H1 (cell line): ENCODE data around the gene ECE2. TPM values are rescaled to one million over a fixed set of nuclear protein-coding genes. Genes with fewer than 3 reads are reported as not detected.

Experiments used
- CTCF ChIA-PET: fragments of 300-600 bp; sonication (Branson Sonifier 250); formaldehyde crosslinking; loops from one replicate; lab custom pipeline; 2021; ENCODE audit not compliant: partially characterized antibody; lab: Charles Lee
- POLR2A ChIA-PET: fragments of 300-600 bp; sonication (Branson Sonifier 250); formaldehyde crosslinking; loops from one replicate; lab custom pipeline; 2021; ENCODE audit warnings: inconsistent platforms; ENCODE audit not compliant: partially characterized antibody; lab: Charles Lee
- DNase-seq, 2 experiments: peaks; one replicate each; pipeline versions ENCODE4 v3.0.0 to v3.0.0-alpha.2; 2010 to 2022; ENCODE audit warnings: low spot score in 2 of 2, low read depth in 1 of 2, mixed read lengths in 1 of 2
- FAIRE-seq: peaks from 2 replicates; lab custom pipeline; 2011; peaks lifted over from hg19 to GRCh38; lab: Jason Lieb, UNC
- H2AFZ ChIP-seq: 2 replicates; pipeline ENCODE4 v1.8.1; 2012; ENCODE audit warnings: low read length, inconsistent platforms
- H2AK5ac ChIP-seq: 2 replicates; pipeline ENCODE4 v1.6.1; 2013; ENCODE audit warnings: low read depth, low read length
- H2BK120ac ChIP-seq: replicated peaks from 2 replicates; pipeline ENCODE3; 2013; ENCODE audit warnings: low read depth, low read length, inconsistent platforms
- H2BK12ac ChIP-seq: 2 replicates; pipeline ENCODE4 v1.6.1; 2013; ENCODE audit warnings: low read depth, low read length
- H2BK15ac ChIP-seq: 2 replicates; pipeline ENCODE4 v1.6.1; 2013; ENCODE audit warnings: low read length
- H2BK20ac ChIP-seq: 2 replicates; pipeline ENCODE4 v1.6.1; 2013; ENCODE audit warnings: low read length
- H2BK5ac ChIP-seq: 2 replicates; pipeline ENCODE4 v1.6.1; 2013; ENCODE audit warnings: low read depth, low read length
- H3K14ac ChIP-seq: 2 replicates; pipeline ENCODE4 v1.6.1; 2013; ENCODE audit warnings: inconsistent platforms; ENCODE audit not compliant: insufficient read length
- H3K18ac ChIP-seq: 2 replicates; pipeline ENCODE4 v1.6.1; 2013; ENCODE audit warnings: low read length; ENCODE audit errors: extremely low read depth
- H3K23ac ChIP-seq: 2 replicates; pipeline ENCODE4 v1.6.1; 2013; ENCODE audit warnings: inconsistent platforms; ENCODE audit not compliant: insufficient read length
- H3K23me2 ChIP-seq: 2 replicates; pipeline ENCODE4 v1.6.1; 2013; ENCODE audit warnings: low read depth, low read length
- H3K27ac ChIP-seq: 2 replicates; pipeline ENCODE4 v1.6.1; 2011; ENCODE audit warnings: low read depth, low read length, inconsistent platforms
- H3K27me3 ChIP-seq, 4 experiments: replicated peaks in 1 of 4; 1 replicate in 1 of 4; 2 replicates in 3 of 4; pipeline versions ENCODE4 v1.6.1 to v1.8.1; 2011 to 2013; ENCODE audit warnings: low read length in 3 of 4, mild to moderate bottlenecking in 3 of 4, inconsistent platforms in 2 of 4, mixed read lengths in 2 of 4, moderate library complexity in 1 of 4; ENCODE audit not compliant: control insufficient read depth in 3 of 4, insufficient read depth in 3 of 4; ENCODE audit errors: extremely low read depth in 1 of 4
- H3K36me3 ChIP-seq, 4 experiments: 2 replicates each; pipeline versions ENCODE4 v1.6.1 to v1.8.1; 2011 to 2013; ENCODE audit warnings: mild to moderate bottlenecking in 4 of 4, low read length in 3 of 4, moderate library complexity in 2 of 4, control low read depth in 1 of 4, inconsistent platforms in 1 of 4; ENCODE audit not compliant: insufficient read depth in 4 of 4, control insufficient read depth in 2 of 4
- H3K4ac ChIP-seq: replicated peaks from 2 replicates; pipeline ENCODE3; 2013; ENCODE audit warnings: low read length, low read depth, mixed read lengths, inconsistent platforms; ENCODE audit not compliant: insufficient read length
- H3K4me1 ChIP-seq, 4 experiments: replicated peaks in 1 of 4; 1 replicate in 1 of 4; 2 replicates in 3 of 4; pipeline versions ENCODE4 v1.6.1 to v1.8.1; 2011 to 2013; ENCODE audit warnings: low read length in 3 of 4, inconsistent platforms in 2 of 4, mixed read lengths in 1 of 4; ENCODE audit not compliant: insufficient read depth in 4 of 4, control insufficient read depth in 3 of 4
- H3K4me2 ChIP-seq, 2 experiments: 2 replicates each; pipeline versions ENCODE4 v1.6.1 to v1.8.1; 2011 to 2013; ENCODE audit warnings: low read depth in 2 of 2, low read length in 2 of 2, control low read depth in 1 of 2, inconsistent platforms in 1 of 2, mild to moderate bottlenecking in 1 of 2; ENCODE audit not compliant: insufficient read depth in 1 of 2
- H3K4me3 ChIP-seq, 4 experiments: fragments of 200-600, 300-600 bp in 1 of 4; sonication (generic), shearing (Covaris generic), sonication (Bioruptor Twin) in 1 of 4; 2 replicates each; pipeline versions ENCODE4 v1.5.1 to v1.8.1; 2011 to 2016; ENCODE audit warnings: low read length in 4 of 4, low read depth in 3 of 4, control low read depth in 2 of 4, inconsistent platforms in 2 of 4, mild to moderate bottlenecking in 2 of 4, mixed read lengths in 1 of 4, moderate library complexity in 1 of 4; ENCODE audit not compliant: insufficient read depth in 2 of 4; ENCODE audit errors: extremely low read depth in 1 of 4
- H3K56ac ChIP-seq: replicated peaks from 2 replicates; pipeline ENCODE3; 2013; ENCODE audit warnings: low read depth, mild to moderate bottlenecking, mixed read lengths, low read length, inconsistent platforms; ENCODE audit not compliant: insufficient read length
- H3K79me1 ChIP-seq: 2 replicates; pipeline ENCODE4 v1.6.1; 2013; ENCODE audit warnings: low read depth, low read length, control low read depth
- H3K79me2 ChIP-seq, 2 experiments: 2 replicates each; pipeline versions ENCODE4 v1.6.1 to v1.8.1; 2012 to 2013; ENCODE audit warnings: low read length in 2 of 2, mild to moderate bottlenecking in 2 of 2, inconsistent platforms in 1 of 2; ENCODE audit not compliant: insufficient read depth in 2 of 2, control insufficient read depth in 1 of 2
- H3K9ac ChIP-seq, 4 experiments: replicated peaks in 1 of 4; 1 replicate in 1 of 4; 2 replicates in 3 of 4; pipeline versions ENCODE4 v1.6.1 to v1.8.1; 2011 to 2013; ENCODE audit warnings: low read depth in 3 of 4, low read length in 3 of 4, control low read depth in 2 of 4, mild to moderate bottlenecking in 2 of 4, moderate library complexity in 2 of 4, inconsistent platforms in 1 of 4; ENCODE audit errors: extremely low read depth in 1 of 4
- H3K9me3 ChIP-seq, 2 experiments: 2 replicates each; pipeline versions ENCODE4 v1.6.1 to v1.8.1; 2012 to 2013; ENCODE audit warnings: mild to moderate bottlenecking in 2 of 2, moderate library complexity in 2 of 2, control low read depth in 1 of 2, inconsistent platforms in 1 of 2, low read depth in 1 of 2, low read length in 1 of 2, mixed read lengths in 1 of 2; ENCODE audit not compliant: insufficient read depth in 2 of 2
- H4K20me1 ChIP-seq, 2 experiments: replicated peaks in 1 of 2; 2 replicates each; pipeline versions ENCODE3 to v1.8.1; 2011 to 2013; ENCODE audit warnings: inconsistent platforms in 2 of 2, low read length in 2 of 2, mild to moderate bottlenecking in 1 of 2; ENCODE audit not compliant: insufficient read depth in 2 of 2, control insufficient read depth in 1 of 2
- H4K5ac ChIP-seq: 2 replicates; pipeline ENCODE4 v1.6.1; 2013; ENCODE audit warnings: low read length, low read depth, mixed read lengths, inconsistent platforms; ENCODE audit not compliant: insufficient read length
- H4K8ac ChIP-seq: 2 replicates; pipeline ENCODE4 v1.8.0; 2013; ENCODE audit warnings: mild to moderate bottlenecking, moderate library complexity, low read length, inconsistent platforms; ENCODE audit not compliant: insufficient read depth; ENCODE audit errors: extremely low read depth
- H4K91ac ChIP-seq: replicated peaks from 2 replicates; pipeline ENCODE3; 2013; ENCODE audit warnings: low read length, mixed read lengths, inconsistent platforms; ENCODE audit not compliant: insufficient read length
- BCL11A ChIP-seq, 2 experiments: IDR thresholded peaks; one replicate each; pipeline ENCODE4 v1.6.1; 2011; ENCODE audit warnings: low read depth in 2 of 2, low read length in 2 of 2, mild to moderate bottlenecking in 2 of 2
- CHD2 ChIP-seq: IDR thresholded peaks from 2 replicates; pipeline ENCODE4 v1.6.1; 2012; ENCODE audit warnings: low read length, improper control_type of control experiment
- HDAC6 ChIP-seq: IDR thresholded peaks from one replicate; pipeline ENCODE4 v1.7.1; 2012; ENCODE audit warnings: low read depth, mild to moderate bottlenecking, inconsistent platforms, low read length, moderate library complexity
- JUND ChIP-seq: IDR thresholded peaks from 2 replicates; pipeline ENCODE4 v1.6.1; 2011; ENCODE audit warnings: mild to moderate bottlenecking, improper control_type of control experiment, low read length
- KDM1A ChIP-seq: fragments of 200-600, 300-600 bp; sonication (generic); IDR thresholded peaks from 2 replicates; pipeline ENCODE4 v1.7.1; 2016; ENCODE audit warnings: mild to moderate bottlenecking, low read length, borderline replicate concordance
- NRF1 ChIP-seq: IDR thresholded peaks from 2 replicates; pipeline ENCODE4 v1.6.1; 2011; ENCODE audit warnings: mild to moderate bottlenecking, low read depth, low read length, improper control_type of control experiment
- SP2 ChIP-seq: IDR thresholded peaks from 2 replicates; pipeline ENCODE4 v1.6.1; 2012; ENCODE audit warnings: mild to moderate bottlenecking, low read length, inconsistent platforms
- TAF1 ChIP-seq: IDR thresholded peaks from 2 replicates; pipeline ENCODE4 v1.6.1; 2011; ENCODE audit warnings: mild to moderate bottlenecking, low read depth, low read length
- TBP ChIP-seq: IDR thresholded peaks from 2 replicates; pipeline ENCODE4 v1.6.1; 2011; ENCODE audit warnings: low read depth, low read length, improper control_type of control experiment
- TCF12 ChIP-seq: IDR thresholded peaks from 2 replicates; pipeline ENCODE4 v1.6.1; 2011; ENCODE audit warnings: low read depth, mild to moderate bottlenecking, low read length
- TEAD4 ChIP-seq: IDR thresholded peaks from 2 replicates; pipeline ENCODE4 v1.6.1; 2012; ENCODE audit warnings: low read depth, low read length, inconsistent platforms, mixed read lengths
- WGBS, 2 experiments: shearing (Covaris generic) in 1 of 2; methylation state at CpG; one replicate each; pipeline versions ENCODE4 v1.1.6 to v1.1.7; 2013 to 2015; ENCODE audit warnings: low lambda C conversion rate in 2 of 2, mixed read lengths in 2 of 2, inconsistent platforms in 1 of 2, low coverage in 1 of 2, missing lambda C conversion rate in 1 of 2; ENCODE audit not compliant: insufficient replicate concordance in 2 of 2, insufficient coverage in 1 of 2, insufficient read length in 1 of 2; ENCODE audit errors: extremely low coverage in 1 of 2, missing lambda C conversion rate in 1 of 2; 5-methylcytosine and 5-hydroxymethylcytosine counted together
- polyA plus RNA-seq, 7 experiments: library from polyadenylated mRNA; depleted of rRNA in 3 of 7; stranded (reverse) in 5 of 7; unstranded in 2 of 7; fragments of >200 nt in 5 of 7; fragments of 200-250 nt in 2 of 7; gene quantifications; 1 replicate in 5 of 7; 2 replicates in 1 of 7; 4 replicates in 1 of 7; pipeline versions ENCODE4 v1.2.1 to v1.2.3, GENCODE V29; 2011 to 2013; ENCODE audit warnings: missing spikeins in 2 of 7, mixed read lengths in 2 of 7
- total RNA-seq: library from RNA; stranded (reverse); fragmentation: NEBNext Ultra II Directional; extraction: Animal tissue kit (Norgen Biotek cat#: 25700); gene quantifications from 2 replicates; pipeline ENCODE4 v1.2.1, GENCODE V29; 2021
- TF ChIP-seq, protein P1 (sequence below), 3 experiments: IDR thresholded peaks; 1 replicate in 2 of 3; 2 replicates in 1 of 3; pipeline versions ENCODE4 v1.5.1 to v1.6.1; 2011; ENCODE audit warnings: low read length in 3 of 3, mild to moderate bottlenecking in 3 of 3, inconsistent platforms in 2 of 3, low read depth in 1 of 3, moderate library complexity in 1 of 3; ENCODE audit not compliant: insufficient read depth in 1 of 3; ENCODE audit errors: control extremely low read depth in 1 of 3

The ECE2 gene
- total and polyA plus RNA-seq, 2 of the 8 experiments (the other 6 are each of a cell fraction or from before 2014, with no cell fraction given) = 0.44 to 0.86 TPM

- Histone ChIP-seq H4K91ac (no peak overlapping the region), H3K56ac (no peak overlapping the region), H3K14ac (no peak overlapping the region), H2AFZ (no peak overlapping the region), H4K5ac (no peak overlapping the region), H2BK15ac (no peak overlapping the region), H3K18ac (no peak overlapping the region), H3K36me3 (peaks cover 32 to 51% (median 40%) of the 10 kb centered on the region in 4 experiments), H3K9me3 (no peaks in the 10 kb centered on the region), H2BK5ac (no peak overlapping the region), H3K23ac (no peak overlapping the region), H3K79me2 (no peaks in the 10 kb centered on the region), H2BK20ac (no peak overlapping the region), H2BK120ac (no peak overlapping the region), H4K20me1 (no peaks in the 10 kb centered on the region), H4K8ac (no peak overlapping the region; the same call in 1 of the 2 replicates), H3K4me3 (no peak overlapping the region), H3K4me1 (no peaks in the 10 kb centered on the region), H3K4ac (no peak overlapping the region), H3K9ac (no peak overlapping the region), H3K27ac (no peak overlapping the region), H2AK5ac (no peak overlapping the region), H3K23me2 (no peaks in the 10 kb centered on the region), H2BK12ac (no peak overlapping the region), H3K4me2 (no peak overlapping the region), H3K79me1 (no peaks in the 10 kb centered on the region), H3K27me3 (no peaks in the 10 kb centered on the region)
- CTCF ChIA-PET = interaction anchor here (1.6 to 4.1 kb wide), 2 partner anchors 18 to 81 kb away, joined by 3 to 10 read pairs; no protein-coding TSS in a partner anchor
- no peak for FAIRE-seq
- WGBS, 2 experiments = 92% methylated on average over 7 of the region's 7 CpGs; no CpG with 5 or more reads in 1 of the 2 experiments
- no peak for DNase-seq
- POLR2A ChIA-PET = interaction anchor here (0.9 to 12.3 kb wide), 5 partner anchors 9 to 128 kb away, joined by 3 to 148 read pairs (median 4); no protein-coding TSS in a partner anchor
- TF ChIP-seq CHD2 (no peak), SP2 (no peak), HDAC6 (no peak), TCF12 (no peak), JUND (no peak), TBP (no peak), NRF1 (no peak), TEAD4 (no peak), TAF1 (no peak), KDM1A (no peak), BCL11A (IDR thresholded peaks at IDR 0.05; ENCODE audit: low read depth in 2 of 2, low read length in 2 of 2) (no peak)
- TF ChIP-seq, protein P1, sequence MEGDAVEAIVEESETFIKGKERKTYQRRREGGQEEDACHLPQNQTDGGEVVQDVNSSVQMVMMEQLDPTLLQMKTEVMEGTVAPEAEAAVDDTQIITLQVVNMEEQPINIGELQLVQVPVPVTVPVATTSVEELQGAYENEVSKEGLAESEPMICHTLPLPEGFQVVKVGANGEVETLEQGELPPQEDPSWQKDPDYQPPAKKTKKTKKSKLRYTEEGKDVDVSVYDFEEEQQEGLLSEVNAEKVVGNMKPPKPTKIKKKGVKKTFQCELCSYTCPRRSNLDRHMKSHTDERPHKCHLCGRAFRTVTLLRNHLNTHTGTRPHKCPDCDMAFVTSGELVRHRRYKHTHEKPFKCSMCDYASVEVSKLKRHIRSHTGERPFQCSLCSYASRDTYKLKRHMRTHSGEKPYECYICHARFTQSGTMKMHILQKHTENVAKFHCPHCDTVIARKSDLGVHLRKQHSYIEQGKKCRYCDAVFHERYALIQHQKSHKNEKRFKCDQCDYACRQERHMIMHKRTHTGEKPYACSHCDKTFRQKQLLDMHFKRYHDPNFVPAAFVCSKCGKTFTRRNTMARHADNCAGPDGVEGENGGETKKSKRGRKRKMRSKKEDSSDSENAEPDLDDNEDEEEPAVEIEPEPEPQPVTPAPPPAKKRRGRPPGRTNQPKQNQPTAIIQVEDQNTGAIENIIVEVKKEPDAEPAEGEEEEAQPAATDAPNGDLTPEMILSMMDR (IDR thresholded peaks at IDR 0.05; ENCODE audit: control extremely low read depth in 1 of 3, insufficient read depth in 1 of 3, low read depth in 1 of 3, low read length in 3 of 3) = no peak
Measured at GRCh38 chr3:184308744-184309143, 32.9 kb downstream of the ECE2 start.
